Measurements from ENCODE around the gene GABBR2. TPM values are rescaled to one million over a fixed set of nuclear protein-coding genes. Genes with fewer than 3 reads are reported as not detected.

The GABBR2 gene
- total and polyA plus RNA-seq, 2 of the 8 experiments (the other 6 are each of a cell fraction or from before 2014, with no cell fraction given), result 0.50 to 1.2 TPM

GRCh38 chr9:98515506-98516204, 193.1 kb downstream of the GABBR2 start (continued):
- TF ChIP-seq ATF2 (IDR thresholded peaks at IDR 0.05; ENCODE audit: low read length), result no peak
- TF ChIP-seq YY1 (IDR thresholded peaks at IDR 0.05; ENCODE audit: low read depth, low read length), result no peak

Data from H1 (cell line).